ENCODE measurements around the gene POLR2E. TPM values are rescaled to one million over a fixed set of nuclear protein-coding genes. Genes with fewer than 3 reads are reported as not detected.

POLR2E gene
- total RNA-seq, 1 experiment from 2014 or later = 279 TPM

- intact Hi-C loops (cut with micrococcal nuclease; ENCODE audit: unreplicated experiment) = no loop called here
- Histone ChIP-seq H3K27ac (ENCODE audit: low read length) (no peak overlapping the region), H3K27me3 (ENCODE audit: control insufficient read depth, insufficient read depth, low read length) (no peaks in the 10 kb centered on the region), H3K4me3 (ENCODE audit: low read depth in 2 of 2, low read length in 2 of 2) (no peak overlapping the region), H3K4me1 (ENCODE audit: control insufficient read depth, insufficient read depth, low read length) (peaks cover 5% of the 10 kb centered on the region; the same call in 1 of the 2 replicates), H3K36me3 (ENCODE audit: control insufficient read depth, insufficient read depth, low read length) (no peaks in the 10 kb centered on the region; the same call in none of the 2 replicates), H3K9me3 (ENCODE audit: control insufficient read depth, insufficient read depth, low read depth, low read length) (no peaks in the 10 kb centered on the region)
- no peak for ATAC-seq
- CTCF ChIA-PET = no interaction called here
- in situ Hi-C loops (cut with HindIII; ENCODE audit: low pct_unique_long_range_greater_than_20kb, low sequenced_read_pairs) = no loop called here
- no peak for DNase-seq (ENCODE audit: low read depth, low spot score)
- POLR2A ChIA-PET = no interaction called here
- TF ChIP-seq SIN3A (IDR thresholded peaks at IDR 0.05; ENCODE audit: borderline replicate concordance, insufficient read depth, low read depth, low read length) (no peak), TCF7L2 (IDR thresholded peaks at IDR 0.05; ENCODE audit: low read depth, low read length) (no peak)
- no TSS peak for BruUV-seq (replicated peaks)
Observed at GRCh38 chr19:1091544-1092175, 3.5 kb downstream of the POLR2E start.

- no peak for ATAC-seq
- H3K4me1 ChIP-seq (ENCODE audit: control insufficient read depth, insufficient read depth, low read length) = peaks cover 5% of the 10 kb centered on the region; the same call in 1 of the 2 replicates
- H3K4me3 ChIP-seq (ENCODE audit: low read depth in 2 of 2, low read length in 2 of 2) = no peak overlapping the region
- in situ Hi-C loops (cut with HindIII; ENCODE audit: low pct_unique_long_range_greater_than_20kb, low sequenced_read_pairs) = no loop called here
- BruUV-seq (replicated peaks) = no TSS peak
- no peaks in the 10 kb centered on the region; the same call in none of the 2 replicates for H3K36me3 ChIP-seq (ENCODE audit: control insufficient read depth, insufficient read depth, low read length)
- TF ChIP-seq CTCF (IDR thresholded peaks at IDR 0.05) (no peak), POLR2AphosphoS5 (IDR thresholded peaks at IDR 0.05; ENCODE audit: low read depth, low read length) (no peak), SIN3A (IDR thresholded peaks at IDR 0.05; ENCODE audit: borderline replicate concordance, insufficient read depth, low read depth, low read length) (no peak), TCF7L2 (IDR thresholded peaks at IDR 0.05; ENCODE audit: low read depth, low read length) (no peak), REST (IDR thresholded peaks at IDR 0.05; ENCODE audit: insufficient read depth in 1 of 2, low read depth in 2 of 2, low read length in 1 of 2) (no peak)
- no peak overlapping the region for H3K27ac ChIP-seq (ENCODE audit: low read length)
- intact Hi-C loops (cut with micrococcal nuclease; ENCODE audit: unreplicated experiment) = no loop called here
- ChIA-PET CTCF (no interaction called here), POLR2A (interaction anchor here (0.7 kb wide), 1 partner anchor 12 kb away, joined by 10 read pairs; no protein-coding TSS in a partner anchor)
- H3K27me3 ChIP-seq (ENCODE audit: control insufficient read depth, insufficient read depth, low read length) = no peaks in the 10 kb centered on the region
- no peaks in the 10 kb centered on the region for H3K9me3 ChIP-seq (ENCODE audit: control insufficient read depth, insufficient read depth, low read depth, low read length)
- no peak for DNase-seq (ENCODE audit: low read depth, low spot score)
Observed at GRCh38 chr19:1090731-1091543, 4.2 kb downstream of the POLR2E start.

Measured in Panc1 (cell line).